ENCODE measurements around the gene NFKBIB. TPM values are rescaled to one million over a fixed set of nuclear protein-coding genes. Genes with fewer than 3 reads are reported as not detected.

The NFKBIB gene
- total and polyA plus RNA-seq, 2 of the 8 experiments (the other 6 are each of a cell fraction or from before 2014, with no cell fraction given), result 37.3 to 44.1 TPM

DNA sequence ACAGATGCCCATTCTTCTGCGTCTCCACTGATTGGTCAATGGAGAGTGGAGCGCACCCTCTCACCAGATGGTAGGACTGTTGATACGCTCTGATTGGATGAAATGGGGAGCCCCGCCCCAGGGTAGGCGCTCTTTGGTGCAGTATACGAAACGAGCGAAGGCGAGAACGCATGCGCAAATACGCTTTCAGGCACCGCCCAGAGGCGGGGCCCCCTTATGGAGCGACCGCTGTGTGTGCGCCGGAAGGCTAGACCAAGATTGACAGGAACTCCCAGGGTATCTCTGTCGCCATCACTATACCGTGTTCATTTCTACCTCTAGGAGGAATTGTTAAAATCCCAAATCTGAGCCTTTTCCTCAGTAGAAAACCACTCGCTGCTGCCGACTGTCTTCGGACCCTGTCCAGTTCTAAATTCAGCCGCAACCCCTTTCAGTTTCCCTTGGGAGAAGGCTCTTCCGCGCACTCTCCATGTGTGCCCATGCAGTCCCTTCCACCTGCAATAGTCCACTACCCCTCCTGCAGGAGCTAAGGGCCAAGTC, 49.3 kb upstream of the NFKBIB start:
- H3K4ac ChIP-seq (replicated peaks; ENCODE audit: insufficient read length, low read depth, low read length), result peak overlapping the region; percentile 10
- H2BK120ac ChIP-seq (replicated peaks; ENCODE audit: low read depth, low read length), result no peak overlapping the region
- peaks cover 22% of the 10 kb centered on the region for H3K23me2 ChIP-seq (ENCODE audit: low read depth, low read length)
- peaks cover 2 to 16% (median 11%) of the 10 kb centered on the region in 4 experiments for H3K4me1 ChIP-seq (replicated peaks in 1 of 4; ENCODE audit: control insufficient read depth in 3 of 4, insufficient read depth in 4 of 4, low read length in 3 of 4)
- peaks cover 20 to 35% (median 23%) of the 10 kb centered on the region in 4 experiments for H3K36me3 ChIP-seq (ENCODE audit: control insufficient read depth in 2 of 4, insufficient read depth in 4 of 4, low read length in 3 of 4)
- no peak overlapping the region for H3K23ac ChIP-seq (ENCODE audit: insufficient read length)
- H3K14ac ChIP-seq (ENCODE audit: insufficient read length), result no peak overlapping the region
- peak overlapping the region; percentile 11; the same call in 1 of the 2 replicates for H3K18ac ChIP-seq (ENCODE audit: extremely low read depth, low read length)
- H3K56ac ChIP-seq (replicated peaks; ENCODE audit: insufficient read length, low read depth, low read length), result no peak overlapping the region
- no peak overlapping the region; the same call in 1 of the 2 replicates for H2BK20ac ChIP-seq (ENCODE audit: low read length)
- H4K91ac ChIP-seq (replicated peaks; ENCODE audit: insufficient read length, low read length), result peak overlapping the region; percentile 63
- DNase-seq (ENCODE audit: low read depth in 1 of 2, low spot score in 2 of 2) (peak in 1 of 2 experiments; percentile 96), FAIRE-seq (no peak)
- H3K79me2 ChIP-seq (ENCODE audit: control insufficient read depth in 1 of 2, insufficient read depth in 2 of 2, low read length in 2 of 2), result peaks cover 22 to 34% of the 10 kb centered on the region in 2 experiments
- H4K8ac ChIP-seq (ENCODE audit: extremely low read depth, insufficient read depth, low read length), result peak overlapping the region; percentile 91; the same call in 1 of the 2 replicates
- H3K9ac ChIP-seq (replicated peaks in 1 of 4; ENCODE audit: extremely low read depth in 1 of 4, low read depth in 3 of 4, low read length in 3 of 4), result peak overlapping the region; percentile 14 to 81 (median 61)
- H2BK15ac ChIP-seq (ENCODE audit: low read length), result no peak overlapping the region
- no peak overlapping the region for H2AFZ ChIP-seq (ENCODE audit: low read length)
- H3K27me3 ChIP-seq (replicated peaks in 1 of 4; ENCODE audit: control insufficient read depth in 3 of 4, extremely low read depth in 1 of 4, insufficient read depth in 3 of 4, low read length in 3 of 4), result no peaks in the 10 kb centered on the region
- ChIA-PET POLR2A (ENCODE audit: partially characterized antibody) (interaction anchor here (1.0 to 4.5 kb wide), 13 partner anchors 9 to 194 kb away, joined by 3 to 65 read pairs (median 9); partner anchors contain the start of genes ECH1, MRPS12, RINL and SARS2), CTCF (ENCODE audit: partially characterized antibody) (interaction anchor here (1.1 to 4.3 kb wide), 5 partner anchors 13 to 43 kb away, joined by 3 to 21 read pairs (median 4); no protein-coding TSS in a partner anchor)
- no peak overlapping the region for H2AK5ac ChIP-seq (ENCODE audit: low read depth, low read length)
- H3K9me3 ChIP-seq (ENCODE audit: insufficient read depth in 2 of 2, low read depth in 1 of 2, low read length in 1 of 2), result no peaks in the 10 kb centered on the region
- H3K79me1 ChIP-seq (ENCODE audit: low read depth, low read length), result peaks cover 9% of the 10 kb centered on the region; the same call in 1 of the 2 replicates
- peak overlapping the region; percentile 96 to 97 for H3K4me2 ChIP-seq (ENCODE audit: insufficient read depth in 1 of 2, low read depth in 2 of 2, low read length in 2 of 2)
- WGBS, 2 experiments (ENCODE audit: extremely low coverage in 1 of 2, insufficient coverage in 1 of 2, insufficient read length in 1 of 2, insufficient replicate concordance in 2 of 2, low coverage in 1 of 2, low lambda C conversion rate in 2 of 2, missing lambda C conversion rate in 1 of 2), result 1% methylated on average over 26 of the region's 26 CpGs; no CpG with 5 or more reads in 1 of the 2 experiments
- peak overlapping the region; percentile 68; the same call in 1 of the 2 replicates for H2BK12ac ChIP-seq (ENCODE audit: low read depth, low read length)
- peaks cover 12 to 21% of the 10 kb centered on the region in 2 experiments for H4K20me1 ChIP-seq (replicated peaks in 1 of 2; ENCODE audit: control insufficient read depth in 1 of 2, insufficient read depth in 2 of 2, low read length in 2 of 2)
- H4K5ac ChIP-seq (ENCODE audit: insufficient read length, low read depth, low read length), result peak overlapping the region; percentile 75
- H2BK5ac ChIP-seq (ENCODE audit: low read depth, low read length), result peak overlapping the region; percentile 76
- peak overlapping the region; percentile 70 for H3K27ac ChIP-seq (ENCODE audit: low read depth, low read length)
- peak overlapping the region; percentile 67 to 97 (median 79) for H3K4me3 ChIP-seq (ENCODE audit: extremely low read depth in 1 of 4, insufficient read depth in 2 of 4, low read depth in 3 of 4, low read length in 4 of 4)
- TF ChIP-seq PHF8 (conservative IDR thresholded peaks at IDR 0.05; ENCODE audit: low read depth, low read length) (peak; percentile 29; the same call in 1 of the 2 replicates), FOSL1 (IDR thresholded peaks at IDR 0.05; ENCODE audit: insufficient read depth, low read depth, low read length) (no peak), CEBPB (IDR thresholded peaks at IDR 0.05; ENCODE audit: low read depth, low read length) (no peak), JUN (IDR thresholded peaks at IDR 0.05; ENCODE audit: low read depth, low read length) (no peak), NRF1 (IDR thresholded peaks at IDR 0.05; ENCODE audit: low read depth, low read length) (peak; percentile 36), ZNF274 (IDR thresholded peaks at IDR 0.05; ENCODE audit: borderline replicate concordance, extremely low read depth, low read length) (no peak), GABPA (IDR thresholded peaks at IDR 0.05; ENCODE audit: borderline replicate concordance, insufficient read depth, low read length) (no peak), TCF12 (IDR thresholded peaks at IDR 0.05; ENCODE audit: low read depth, low read length) (no peak), EGR1 (IDR thresholded peaks at IDR 0.05; ENCODE audit: borderline replicate concordance, low read depth, low read length) (no peak), ATF2 (IDR thresholded peaks at IDR 0.05; ENCODE audit: low read length) (no peak)

Data from H1 (cell line).